Measurements from ENCODE around the gene EPX. TPM values are rescaled to one million over a fixed set of nuclear protein-coding genes. Genes with fewer than 3 reads are reported as not detected.
A peak's percentile ranks its signal among the peaks of the same experiment; 100 is the strongest.

EPX gene
- total and polyA plus RNA-seq, 2 experiments from 2014 or later = not detected

DNA sequence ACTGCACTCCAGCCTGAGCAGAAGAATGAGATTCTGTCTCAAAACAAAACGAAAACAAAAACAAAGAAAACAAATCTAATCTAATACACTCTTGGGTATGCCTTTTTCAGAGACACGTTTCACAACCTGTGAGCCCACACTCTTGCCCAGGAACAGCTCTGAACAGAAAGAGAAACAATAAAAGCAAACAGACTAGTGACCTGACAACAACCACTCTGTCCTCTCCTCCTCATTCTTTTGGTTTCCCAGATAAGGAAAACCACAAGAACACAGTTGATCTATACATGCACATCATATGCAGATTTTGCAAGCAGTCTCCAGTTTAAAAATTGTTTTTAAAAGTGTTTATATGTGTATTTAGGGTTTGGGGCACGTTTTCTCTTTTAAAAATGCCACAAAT lies 25.2 kb downstream of the EPX start:
- Histone ChIP-seq H3K27ac (no peak overlapping the region), H3K4me3 (no peak overlapping the region), H3K4me1 (ENCODE audit: low read depth) (no peaks in the 10 kb centered on the region), H3K27me3 (peaks cover 13% of the 10 kb centered on the region), H3K36me3 (peaks cover 17% of the 10 kb centered on the region), H3K9me3 (ENCODE audit: low read depth) (no peaks in the 10 kb centered on the region)
- TF ChIP-seq, protein P1, sequence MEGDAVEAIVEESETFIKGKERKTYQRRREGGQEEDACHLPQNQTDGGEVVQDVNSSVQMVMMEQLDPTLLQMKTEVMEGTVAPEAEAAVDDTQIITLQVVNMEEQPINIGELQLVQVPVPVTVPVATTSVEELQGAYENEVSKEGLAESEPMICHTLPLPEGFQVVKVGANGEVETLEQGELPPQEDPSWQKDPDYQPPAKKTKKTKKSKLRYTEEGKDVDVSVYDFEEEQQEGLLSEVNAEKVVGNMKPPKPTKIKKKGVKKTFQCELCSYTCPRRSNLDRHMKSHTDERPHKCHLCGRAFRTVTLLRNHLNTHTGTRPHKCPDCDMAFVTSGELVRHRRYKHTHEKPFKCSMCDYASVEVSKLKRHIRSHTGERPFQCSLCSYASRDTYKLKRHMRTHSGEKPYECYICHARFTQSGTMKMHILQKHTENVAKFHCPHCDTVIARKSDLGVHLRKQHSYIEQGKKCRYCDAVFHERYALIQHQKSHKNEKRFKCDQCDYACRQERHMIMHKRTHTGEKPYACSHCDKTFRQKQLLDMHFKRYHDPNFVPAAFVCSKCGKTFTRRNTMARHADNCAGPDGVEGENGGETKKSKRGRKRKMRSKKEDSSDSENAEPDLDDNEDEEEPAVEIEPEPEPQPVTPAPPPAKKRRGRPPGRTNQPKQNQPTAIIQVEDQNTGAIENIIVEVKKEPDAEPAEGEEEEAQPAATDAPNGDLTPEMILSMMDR (IDR thresholded peaks at IDR 0.05; ENCODE audit: low read depth, low read length) = no peak
- DNase-seq (ENCODE audit: low read depth in 1 of 2, low spot score in 1 of 2) = peak in 1 of 2 donors; percentile 21

DNA sequence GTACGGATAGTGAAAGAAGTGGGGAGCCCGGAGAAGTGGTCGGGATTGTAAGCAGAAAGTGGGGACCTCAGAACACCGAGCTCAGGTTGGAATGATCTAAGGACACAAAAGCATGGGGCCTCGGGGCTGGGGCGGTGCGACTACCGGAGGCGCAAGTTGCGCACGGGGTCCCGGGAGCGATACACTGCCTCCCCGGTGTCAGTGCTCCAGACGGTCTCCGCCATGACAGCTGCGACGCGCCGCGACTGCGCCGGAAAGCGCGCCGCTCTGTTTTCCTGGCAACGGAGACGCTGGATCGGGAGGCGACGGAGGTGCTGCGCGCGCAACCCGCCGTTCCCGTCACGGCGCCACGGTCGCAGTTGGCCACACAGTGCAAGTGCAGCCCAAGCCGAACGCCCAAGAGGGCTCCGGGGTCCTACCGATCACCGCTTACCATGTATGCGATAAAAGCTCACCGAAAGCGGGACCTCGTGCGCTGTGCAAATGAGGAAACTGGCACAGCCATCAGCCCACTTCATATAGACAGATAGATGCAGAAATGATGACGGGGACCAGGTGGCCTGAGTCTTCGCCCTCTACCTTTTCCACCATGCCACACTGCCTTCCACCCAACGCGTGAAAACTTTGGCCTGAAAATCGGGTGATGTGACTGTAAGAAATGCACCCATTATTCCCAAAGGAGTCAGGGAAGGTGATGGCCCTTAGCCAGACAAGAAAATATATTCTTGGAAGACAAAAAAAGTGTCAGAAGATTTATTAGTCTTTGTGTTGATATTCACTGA lies 26.7 kb downstream of the EPX start, which contains the start of gene MKS1:
Gene MKS1, minus strand, starts transcription at position 249 of the 782 bp plus-strand sequence. Its CDS starts 25 bp downstream, at position 224.
- Histone ChIP-seq H3K4me3 (peak within 1 kb of the TSS; percentile 97), H3K27me3 (peaks cover 19% of the 10 kb centered on the region), H3K36me3 (peaks cover 12% of the 10 kb centered on the region), H3K27ac (peak within 1 kb of the TSS; percentile 56), H3K9me3 (ENCODE audit: low read depth) (no peaks in the 10 kb centered on the region), H3K4me1 (ENCODE audit: low read depth) (no peaks in the 10 kb centered on the region)
- DNase-seq (ENCODE audit: low read depth in 1 of 2, low spot score in 1 of 2) = peak; percentile 94 to 97
- TF ChIP-seq, protein P1 (IDR thresholded peaks at IDR 0.05; ENCODE audit: low read depth, low read length) = peak; percentile 58

DNA sequence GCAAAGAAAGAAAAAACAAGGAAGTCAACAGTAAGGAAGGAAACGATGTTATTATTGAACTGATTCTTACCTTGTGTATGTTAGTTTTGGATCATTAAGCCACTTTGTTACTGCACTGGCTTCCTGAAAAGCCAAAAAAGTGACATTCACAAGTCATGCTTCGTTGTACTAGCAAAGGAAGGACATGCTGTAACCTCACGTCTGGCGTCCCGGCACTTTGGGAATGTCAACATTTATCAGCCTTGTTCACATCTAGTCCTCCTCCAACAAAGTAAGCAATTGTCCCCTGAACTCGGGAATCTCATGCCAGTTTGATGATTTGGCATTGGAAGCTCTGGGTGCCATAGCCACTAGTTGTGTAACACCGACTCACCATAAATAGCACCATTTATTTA lies 27.3 kb downstream of the EPX start:
- no peak for DNase-seq (ENCODE audit: low read depth in 1 of 2, low spot score in 1 of 2)
- Histone ChIP-seq H3K27me3 (peaks cover 19% of the 10 kb centered on the region), H3K9me3 (ENCODE audit: low read depth) (no peaks in the 10 kb centered on the region), H3K4me1 (ENCODE audit: low read depth) (no peaks in the 10 kb centered on the region), H3K27ac (no peak overlapping the region), H3K36me3 (peaks cover 12% of the 10 kb centered on the region), H3K4me3 (no peak overlapping the region)
- TF ChIP-seq, protein P1 (IDR thresholded peaks at IDR 0.05; ENCODE audit: low read depth, low read length) = no peak

DNA sequence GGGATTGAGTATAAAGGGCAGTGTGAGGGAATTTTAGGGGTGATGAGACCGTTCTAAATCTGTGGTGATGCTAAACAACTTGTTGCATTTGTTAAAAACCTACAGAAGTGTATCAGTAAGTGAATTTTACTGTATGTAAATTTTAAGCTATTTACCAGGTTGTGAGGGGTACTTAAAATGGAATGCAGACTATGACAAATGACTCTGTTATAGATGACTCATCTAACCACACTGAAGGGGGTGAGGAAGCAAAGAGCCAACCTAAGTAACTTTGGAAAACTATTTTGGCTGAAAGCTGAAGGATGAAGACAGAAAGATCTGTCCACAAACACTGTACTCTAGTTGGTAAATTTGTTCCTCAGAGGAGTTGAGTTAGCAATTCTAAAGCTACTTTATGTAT lies 31.8 kb downstream of the EPX start:
- H3K4me1 ChIP-seq (ENCODE audit: low read depth) = no peaks in the 10 kb centered on the region
- H3K36me3 ChIP-seq = no peaks in the 10 kb centered on the region
- peaks cover 28% of the 10 kb centered on the region for H3K27me3 ChIP-seq
- H3K4me3 ChIP-seq = no peak overlapping the region
- no peak overlapping the region for H3K27ac ChIP-seq
- peak in 1 of 2 donors; percentile 55 for DNase-seq (ENCODE audit: low read depth in 1 of 2, low spot score in 1 of 2)
- no peaks in the 10 kb centered on the region for H3K9me3 ChIP-seq (ENCODE audit: low read depth)
- TF ChIP-seq, protein P1 (IDR thresholded peaks at IDR 0.05; ENCODE audit: low read depth, low read length) = no peak

DNA sequence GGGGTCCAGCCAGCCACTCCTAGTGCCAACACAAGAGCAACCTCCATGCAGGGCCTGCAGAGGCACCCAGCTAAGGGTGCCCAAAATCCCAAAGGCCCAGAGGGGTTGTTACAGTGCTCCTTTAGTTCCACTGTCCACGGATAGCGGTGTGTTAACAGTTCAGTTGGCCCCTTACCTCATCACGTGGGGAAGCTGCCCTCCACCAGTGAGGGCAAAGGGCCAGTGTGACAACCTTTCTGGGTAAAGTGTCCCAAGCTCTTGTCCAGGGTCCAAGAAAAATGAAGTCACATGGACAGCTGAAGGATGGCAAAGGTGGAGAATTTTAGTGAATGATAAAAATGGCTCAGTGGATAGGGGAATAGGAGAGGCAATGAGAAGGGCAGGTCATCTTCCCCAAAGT lies 35.2 kb downstream of the EPX start:
- Histone ChIP-seq H3K36me3 (no peaks in the 10 kb centered on the region), H3K4me3 (no peak overlapping the region), H3K4me1 (ENCODE audit: low read depth) (no peaks in the 10 kb centered on the region), H3K27ac (no peak overlapping the region), H3K9me3 (ENCODE audit: low read depth) (no peaks in the 10 kb centered on the region), H3K27me3 (peaks cover 22% of the 10 kb centered on the region)
- DNase-seq (ENCODE audit: low read depth in 1 of 2, low spot score in 1 of 2) = no peak
- TF ChIP-seq, protein P1 (IDR thresholded peaks at IDR 0.05; ENCODE audit: low read depth, low read length) = no peak

Measured in cardiac muscle cell (in vitro differentiated cells and primary cell).